Limb (tissue), 2 donors: ENCODE results near the gene CCDC122.
A peak's percentile ranks its signal among the peaks of the same experiment; 100 is the strongest.

Source experiments
- DNase-seq, 2 donors: peaks; one replicate each; pipeline ENCODE4 v3.0.0-alpha.2; 2016; ENCODE audit errors: extremely low spot score in 2 of 2

Gene CCDC122

DNA sequence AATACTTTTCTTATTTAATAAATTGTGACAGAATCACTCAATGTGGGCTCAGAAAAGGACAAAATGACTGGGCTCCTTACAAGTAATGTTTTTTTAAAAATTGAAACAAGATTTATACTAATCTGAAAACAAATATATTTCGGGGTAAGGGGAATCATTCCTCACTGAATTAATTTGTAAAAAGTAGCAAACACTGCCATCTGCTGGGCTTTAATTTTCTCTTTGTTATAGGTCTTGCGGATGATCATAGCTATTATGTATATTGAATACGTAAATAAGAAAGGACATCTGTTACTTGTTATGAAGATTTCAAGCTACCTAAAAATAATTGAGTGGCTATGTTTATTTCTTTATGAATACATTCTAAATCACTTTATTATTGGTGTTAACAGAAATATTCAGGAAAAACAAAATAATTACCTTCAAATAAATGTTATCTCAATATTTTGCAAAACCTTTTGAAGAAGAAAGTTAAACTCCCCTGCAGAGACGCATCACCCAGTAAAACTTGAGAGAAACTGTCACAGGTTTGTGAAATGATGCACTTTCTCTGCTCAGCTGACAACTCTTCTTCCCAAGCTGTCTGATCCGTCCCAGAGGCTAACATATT lies 75.0 kb downstream of the CCDC122 start:
- DNase-seq: peak in 1 of 2 donors; percentile 84

GRCh38 chr13:43802511-43802910 lies 77.0 kb downstream of the CCDC122 start:
- DNase-seq: no peak

GRCh38 chr13:43800828-43801227 lies 78.7 kb downstream of the CCDC122 start:
- DNase-seq: no peak

DNA sequence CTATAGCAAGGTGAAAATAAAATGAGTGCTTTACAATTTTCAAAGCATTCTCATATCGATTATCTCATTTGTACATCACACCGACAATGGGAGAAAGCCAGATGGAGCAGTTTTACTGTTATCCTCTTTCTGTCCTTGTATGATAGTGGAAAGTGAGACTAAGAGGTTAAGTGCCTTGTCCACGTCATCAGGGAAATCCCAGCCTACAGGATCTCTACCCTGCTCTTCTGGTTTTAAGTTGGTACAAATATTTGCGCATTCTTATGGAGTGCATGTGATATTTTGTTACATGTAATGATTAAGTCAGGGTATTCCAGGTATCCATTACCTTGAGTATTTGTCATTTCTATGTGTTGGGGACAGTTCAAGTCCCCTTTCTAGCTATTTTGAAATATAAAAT lies 80.3 kb downstream of the CCDC122 start:
- no peak for DNase-seq

GRCh38 chr13:43797869-43798268 lies 81.7 kb downstream of the CCDC122 start:
- DNase-seq: no peak

DNA sequence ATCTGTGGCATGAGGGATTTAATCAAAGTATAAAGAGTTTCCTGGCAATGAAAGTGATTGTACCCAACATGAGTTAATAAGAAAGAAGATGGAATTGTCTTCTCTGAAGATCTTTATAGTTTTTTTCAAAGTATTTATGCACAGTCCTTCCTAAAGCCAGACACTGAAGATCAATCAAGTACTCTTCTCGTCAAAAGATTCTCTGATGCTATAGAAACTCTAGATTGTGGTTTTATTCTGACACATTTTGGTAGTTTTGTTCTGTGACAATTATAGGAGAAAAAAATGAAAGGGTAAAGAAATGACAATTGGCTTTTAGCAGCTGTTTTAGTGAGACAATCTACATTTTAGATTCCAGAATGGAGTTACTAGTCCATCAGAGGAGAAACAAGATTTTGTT lies 82.4 kb downstream of the CCDC122 start:
- DNase-seq: no peak

GRCh38 chr13:43794416-43794815 lies 85.1 kb downstream of the CCDC122 start:
- no peak for DNase-seq

DNA sequence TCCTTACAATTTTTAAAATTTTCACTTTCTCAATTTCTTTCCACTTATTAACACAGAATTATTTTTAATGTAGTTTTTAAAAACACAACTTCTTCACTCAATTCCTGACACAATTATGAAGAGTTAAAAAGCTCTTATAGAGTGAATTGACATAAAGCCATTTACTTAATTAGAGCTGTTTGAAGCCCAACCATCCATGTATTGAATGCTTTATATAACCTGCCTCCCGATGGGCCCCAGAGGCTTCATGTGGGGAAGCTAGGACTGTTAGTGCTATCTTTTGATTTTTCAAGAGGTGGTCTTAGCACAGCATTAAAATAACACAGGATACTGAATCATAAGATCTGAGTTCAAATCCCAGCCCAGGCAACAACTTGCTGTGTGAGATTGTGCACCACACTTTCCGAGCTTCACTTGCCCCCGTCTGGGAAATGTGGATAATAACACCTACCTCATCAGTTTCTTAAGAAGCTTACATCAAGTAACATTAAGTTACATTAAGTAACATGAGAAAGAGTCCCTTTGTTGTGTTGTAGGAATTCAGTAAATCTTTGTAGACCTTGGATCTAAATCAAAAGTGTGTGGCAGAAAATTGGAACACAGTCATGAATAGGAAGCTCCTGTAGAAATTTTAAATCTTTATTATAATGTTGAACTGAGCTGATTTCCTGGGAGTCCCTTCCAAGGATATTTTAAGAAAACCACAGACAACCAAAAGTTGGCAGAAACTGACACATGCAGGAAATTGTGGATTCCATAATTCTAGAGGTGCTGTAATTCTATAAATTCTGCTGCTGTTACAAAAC lies 87.3 kb downstream of the CCDC122 start:
- no peak for DNase-seq

- peak; percentile 66 to 67 for DNase-seq
Measured at GRCh38 chr13:43787997-43788396, 91.5 kb downstream of the CCDC122 start.

DNA sequence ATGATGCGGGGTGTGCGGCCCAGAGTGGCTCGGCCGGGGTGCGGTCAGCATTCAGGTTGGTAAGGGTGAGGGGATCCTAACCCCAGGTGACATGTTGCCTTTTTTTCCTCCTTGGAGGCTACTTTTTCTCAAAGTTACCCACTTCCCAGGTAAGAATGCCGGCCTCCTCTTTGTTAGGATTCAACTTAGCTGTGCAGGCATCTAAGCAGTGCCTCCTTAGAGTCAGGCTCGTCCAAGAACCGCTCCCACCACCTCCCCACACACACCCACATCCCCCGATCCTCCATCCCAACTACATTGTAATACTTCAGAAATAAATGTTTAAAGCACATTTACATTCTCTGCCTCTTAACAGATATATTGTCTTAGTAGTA lies 92.0 kb downstream of the CCDC122 start:
- DNase-seq: no peak

DNA sequence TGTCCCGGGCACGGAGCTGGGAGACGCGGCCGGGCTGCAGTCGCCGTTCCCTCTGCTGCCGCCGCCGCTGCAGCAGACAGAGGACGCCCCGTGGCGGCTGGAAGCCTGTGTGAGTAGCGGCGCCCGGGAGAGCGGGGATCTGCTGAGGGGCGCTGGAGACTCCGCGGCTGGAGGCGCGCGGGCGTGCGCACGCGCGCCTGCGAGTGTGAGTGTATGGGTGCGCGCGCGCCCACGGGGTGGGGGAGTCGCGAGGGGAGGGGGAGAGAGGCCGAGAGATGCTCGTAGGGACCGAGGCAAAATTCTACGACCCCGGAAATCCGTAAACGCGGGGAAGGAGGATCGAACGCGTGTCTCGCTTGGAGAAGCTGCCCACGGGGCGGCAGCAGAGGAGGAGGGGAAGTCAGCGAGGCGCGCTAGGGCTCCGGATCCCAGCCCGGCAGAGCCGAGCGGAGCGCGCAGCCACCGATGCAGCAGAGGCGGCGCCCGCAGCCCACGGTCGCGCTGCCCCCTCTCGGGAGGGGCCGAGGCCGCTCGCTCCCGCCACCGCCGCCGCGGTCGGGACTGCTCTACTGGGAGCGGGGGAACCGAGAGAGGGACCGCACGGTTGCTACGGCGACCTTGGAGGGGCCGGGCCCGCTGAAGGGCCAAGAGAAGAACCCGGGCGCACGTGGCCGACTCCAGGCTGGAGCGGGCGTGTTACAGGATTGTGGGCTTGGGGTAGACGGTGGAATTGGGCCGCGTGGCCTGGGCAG lies 92.6 kb downstream of the CCDC122 start, which contains the start of gene ENOX1:
Gene ENOX1 (minus strand): TSS at position 207 of the 752 bp plus-strand sequence.
- DNase-seq: peak; percentile 82 to 91

- DNase-seq: no peak
Measured at GRCh38 chr13:43786472-43786765, 93.1 kb downstream of the CCDC122 start.
